Measurements from ENCODE around the gene MEF2D.

MEF2D gene

GRCh38 chr1:156480016-156480370 lies 20.6 kb downstream of the MEF2D start:
- H3K27ac ChIP-seq (replicated peaks): no peak overlapping the region
- peak; percentile 45 to 83 for DNase-seq (ENCODE audit: low read depth in 1 of 2, low spot score in 1 of 2)
- TF ChIP-seq REST (IDR thresholded peaks at IDR 0.05; ENCODE audit: insufficient replicate concordance, low read depth): no peak
- peak; percentile 81 for TF ChIP-seq SPI1 (IDR thresholded peaks at IDR 0.05; ENCODE audit: borderline replicate concordance, low read depth)
- H3K27me3 ChIP-seq (ENCODE audit: insufficient read depth, poor library complexity, severe bottlenecking): no peaks in the 10 kb centered on the region
- no peak overlapping the region for H3K4me3 ChIP-seq (replicated peaks; ENCODE audit: insufficient read depth, low read length)

- no peak overlapping the region for H3K4me3 ChIP-seq (replicated peaks; ENCODE audit: insufficient read depth, low read length)
- TF ChIP-seq REST (IDR thresholded peaks at IDR 0.05; ENCODE audit: insufficient replicate concordance, low read depth): no peak
- H3K27ac ChIP-seq (replicated peaks): no peak overlapping the region
- no peaks in the 10 kb centered on the region for H3K27me3 ChIP-seq (ENCODE audit: insufficient read depth, poor library complexity, severe bottlenecking)
- no peak for DNase-seq (ENCODE audit: low read depth in 1 of 2, low spot score in 1 of 2)
Observed at GRCh38 chr1:156479093-156480015, 21.2 kb downstream of the MEF2D start.

- no peak overlapping the region for H3K4me3 ChIP-seq (replicated peaks; ENCODE audit: insufficient read depth, low read length)
- H3K27me3 ChIP-seq (ENCODE audit: insufficient read depth, poor library complexity, severe bottlenecking): no peaks in the 10 kb centered on the region
- no peak for DNase-seq (ENCODE audit: low read depth in 1 of 2, low spot score in 1 of 2)
- no peak overlapping the region for H3K27ac ChIP-seq (replicated peaks)
- TF ChIP-seq CTCF (IDR thresholded peaks at IDR 0.05; ENCODE audit: insufficient read depth, low read length) (no peak), GABPA (IDR thresholded peaks at IDR 0.05; ENCODE audit: low read depth) (no peak), POLR2AphosphoS5 (IDR thresholded peaks at IDR 0.05; ENCODE audit: low read depth) (no peak), REST (IDR thresholded peaks at IDR 0.05; ENCODE audit: insufficient replicate concordance, low read depth) (no peak), SPI1 (IDR thresholded peaks at IDR 0.05; ENCODE audit: borderline replicate concordance, low read depth) (no peak)
Observed at GRCh38 chr1:156478250-156478627, 22.3 kb downstream of the MEF2D start.

GRCh38 chr1:156477526-156478249 lies 22.9 kb downstream of the MEF2D start:
- Histone ChIP-seq H3K4me3 (replicated peaks; ENCODE audit: insufficient read depth, low read length) (no peak overlapping the region), H3K27me3 (ENCODE audit: insufficient read depth, poor library complexity, severe bottlenecking) (no peaks in the 10 kb centered on the region), H3K27ac (replicated peaks) (no peak overlapping the region)
- no peak for TF ChIP-seq REST (IDR thresholded peaks at IDR 0.05; ENCODE audit: insufficient replicate concordance, low read depth)
- peak; percentile 15; the same call in 1 of the 2 replicates for TF ChIP-seq POLR2AphosphoS5 (IDR thresholded peaks at IDR 0.05; ENCODE audit: low read depth)
- peak in 1 of 2 experiments; percentile 27 for DNase-seq (ENCODE audit: low read depth in 1 of 2, low spot score in 1 of 2)

Measured in HL-60 (cell line).